Skeletal muscle tissue (tissue), 4 donors: ENCODE data around the gene C1orf50. TPM values are rescaled to one million over a fixed set of nuclear protein-coding genes. Genes with fewer than 3 reads are reported as not detected.

Experiments
- H3K27ac ChIP-seq: one replicate; pipeline ENCODE4 v1.7.0; 2013; ENCODE audit warnings: mild to moderate bottlenecking, low read depth, low read length, inconsistent platforms
- H3K27me3 ChIP-seq, 3 donors: one replicate each; pipeline ENCODE4 v1.7.0; 2013; ENCODE audit warnings: low read length in 3 of 3; ENCODE audit not compliant: control insufficient read depth in 3 of 3, insufficient read depth in 3 of 3
- H3K36me3 ChIP-seq, 3 donors: one replicate each; pipeline ENCODE4 v1.7.0; 2013; ENCODE audit warnings: low read length in 3 of 3; ENCODE audit not compliant: control insufficient read depth in 3 of 3, insufficient read depth in 3 of 3
- H3K4me1 ChIP-seq, 3 donors: one replicate each; pipeline ENCODE4 v1.7.0; 2013; ENCODE audit warnings: low read length in 3 of 3, mild to moderate bottlenecking in 3 of 3; ENCODE audit not compliant: control insufficient read depth in 3 of 3, insufficient read depth in 3 of 3
- H3K4me3 ChIP-seq, 3 donors: one replicate each; pipeline ENCODE4 v1.7.0; 2013; ENCODE audit warnings: low read length in 3 of 3
- H3K9ac ChIP-seq, 3 donors: one replicate each; pipeline ENCODE4 v1.7.0; 2013; ENCODE audit warnings: low read length in 3 of 3, mild to moderate bottlenecking in 3 of 3, moderate library complexity in 2 of 3, low read depth in 1 of 3
- H3K9me3 ChIP-seq, 3 donors: one replicate each; pipeline ENCODE4 v1.7.0; 2013; ENCODE audit warnings: low read length in 3 of 3; ENCODE audit not compliant: control insufficient read depth in 3 of 3
- total RNA-seq: library from RNA; depleted of rRNA; stranded (reverse); fragments of >200 nt; gene quantifications from one replicate; pipeline ENCODE4 v1.2.3, GENCODE V29; 2014
- donor health status: Osteomylitis.

Gene C1orf50
- total RNA-seq, 1 donor from 2014 or later, result 5.7 TPM

DNA sequence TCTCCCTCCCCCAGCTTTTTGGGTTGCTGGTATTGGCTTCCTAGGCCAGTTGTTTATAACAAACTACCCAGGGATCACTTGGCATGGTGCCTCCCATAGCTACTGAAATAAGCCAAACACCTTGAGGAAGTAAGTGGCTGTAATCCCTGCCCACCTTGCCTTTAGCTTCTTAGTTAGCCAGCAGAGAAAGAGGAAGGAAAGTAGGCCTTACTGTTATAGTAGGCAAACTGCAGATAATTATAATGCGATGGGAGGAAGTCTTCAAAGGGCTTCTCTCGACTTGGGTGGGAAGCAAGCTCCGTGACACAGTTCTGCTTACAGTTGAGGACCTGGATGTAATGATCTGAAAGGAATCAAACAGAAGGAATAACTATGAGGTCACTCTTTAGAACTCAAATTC is 8.4 kb upstream of the C1orf50 start:
- H3K27me3 ChIP-seq, result no peaks in the 10 kb centered on the region
- H3K27ac ChIP-seq, result no peak overlapping the region
- H3K9me3 ChIP-seq, result no peaks in the 10 kb centered on the region
- H3K4me3 ChIP-seq, result no peak overlapping the region
- peaks cover 36 to 58% (median 56%) of the 10 kb centered on the region in 3 donors for H3K36me3 ChIP-seq
- no peak overlapping the region for H3K9ac ChIP-seq
- H3K4me1 ChIP-seq, result no peaks in the 10 kb centered on the region

DNA sequence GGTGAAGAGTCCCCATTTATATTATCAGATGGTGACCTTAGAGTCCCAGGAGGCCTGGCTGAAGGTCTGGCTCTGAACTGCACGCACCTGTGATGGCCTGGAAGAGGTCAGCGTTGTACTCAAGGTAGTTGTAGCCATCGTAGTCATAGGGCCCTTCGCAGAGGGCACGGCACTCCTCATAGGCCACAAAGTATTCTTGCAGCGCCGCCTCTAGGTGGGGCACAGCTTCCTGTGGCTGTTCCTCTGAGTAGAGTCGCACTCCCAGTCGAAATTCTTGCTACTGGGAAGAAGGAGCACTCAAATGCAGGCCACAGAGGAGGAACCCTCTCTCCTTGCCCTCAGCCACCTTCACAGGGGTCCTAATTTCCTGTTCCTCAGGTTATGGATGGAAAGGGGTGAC is 7.9 kb upstream of the C1orf50 start:
- Histone ChIP-seq H3K36me3 (peaks cover 32 to 54% (median 52%) of the 10 kb centered on the region in 3 donors), H3K27ac (no peak overlapping the region), H3K4me1 (peaks cover 0 to under 1% (median 0%) of the 10 kb centered on the region in 3 donors), H3K4me3 (no peak overlapping the region), H3K27me3 (no peaks in the 10 kb centered on the region), H3K9me3 (no peaks in the 10 kb centered on the region), H3K9ac (no peak overlapping the region)

DNA sequence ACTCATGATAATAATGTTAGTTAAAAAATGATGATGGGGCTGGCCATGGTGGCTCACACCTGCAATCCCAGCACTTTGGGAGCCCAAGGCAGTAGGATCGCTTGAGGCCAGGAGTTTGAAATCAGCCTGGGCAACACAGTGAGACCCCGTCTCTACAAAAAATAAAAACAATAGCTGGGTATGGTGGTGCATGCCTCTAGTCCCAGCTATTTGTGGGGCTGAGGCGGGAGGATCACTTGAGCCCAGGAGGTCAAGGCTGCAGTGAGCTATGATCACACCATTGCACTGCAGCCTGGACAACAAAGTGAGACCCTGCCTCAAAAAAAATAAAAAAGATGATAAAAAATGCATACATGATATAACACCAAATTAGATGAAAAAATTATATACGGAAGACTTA is 5.5 kb upstream of the C1orf50 start:
- no peak overlapping the region for H3K4me3 ChIP-seq
- H3K9ac ChIP-seq, result no peak overlapping the region
- peaks cover 16 to 19% (median 18%) of the 10 kb centered on the region in 3 donors for H3K4me1 ChIP-seq
- no peak overlapping the region for H3K27ac ChIP-seq
- H3K9me3 ChIP-seq, result no peaks in the 10 kb centered on the region
- H3K36me3 ChIP-seq, result peaks cover 13 to 30% (median 27%) of the 10 kb centered on the region in 3 donors
- H3K27me3 ChIP-seq, result no peaks in the 10 kb centered on the region

DNA sequence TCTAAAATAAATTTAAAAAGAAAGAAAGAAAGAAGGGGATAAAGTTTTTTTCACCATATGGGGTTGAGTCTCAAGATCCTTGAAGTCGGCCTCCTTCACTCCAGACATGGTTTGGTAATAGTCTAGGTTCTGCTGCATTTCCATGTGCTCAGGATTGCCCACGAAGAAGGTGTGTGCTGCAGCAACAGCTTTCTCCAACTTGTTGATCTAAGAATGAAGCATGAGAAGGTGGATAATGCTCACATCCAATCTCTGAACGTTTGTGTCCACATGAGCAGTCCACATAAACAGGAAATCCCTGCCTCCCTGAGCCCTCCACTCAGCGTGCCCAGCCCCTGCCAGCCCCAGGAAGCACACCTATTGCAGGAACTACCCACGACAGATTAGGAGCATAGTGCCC is 4.8 kb upstream of the C1orf50 start:
- Histone ChIP-seq H3K36me3 (peaks cover 13 to 24% (median 20%) of the 10 kb centered on the region in 3 donors), H3K4me3 (no peak overlapping the region), H3K27ac (no peak overlapping the region), H3K9ac (no peak overlapping the region), H3K9me3 (no peaks in the 10 kb centered on the region), H3K27me3 (no peaks in the 10 kb centered on the region), H3K4me1 (peaks cover 16 to 21% (median 18%) of the 10 kb centered on the region in 3 donors)

DNA sequence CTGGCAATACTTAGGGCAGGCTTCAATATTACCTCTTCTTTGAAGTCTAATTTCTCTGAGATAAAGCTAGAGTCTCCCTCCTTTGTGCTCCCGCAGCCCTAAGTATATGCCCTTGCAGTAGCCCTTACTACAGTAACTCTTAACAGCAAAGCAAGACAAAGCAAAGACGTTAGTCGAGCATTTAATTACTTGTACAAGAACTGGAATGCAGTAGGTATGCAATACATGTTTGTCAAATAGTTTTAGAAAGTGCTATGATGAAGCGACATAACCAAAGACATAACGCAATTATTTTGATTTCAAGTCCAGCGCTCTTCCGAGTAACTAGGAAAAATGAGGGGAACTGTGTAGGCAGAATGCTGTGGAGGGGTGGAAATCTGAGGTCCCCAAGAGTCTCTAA is 1.8 kb upstream of the C1orf50 start:
- Histone ChIP-seq H3K27ac (peak overlapping the region; percentile 81), H3K9me3 (no peaks in the 10 kb centered on the region), H3K36me3 (peaks cover 0 to 3% (median 2%) of the 10 kb centered on the region in 3 donors), H3K9ac (peak overlapping the region; percentile 86 to 98 (median 92)), H3K4me3 (peak overlapping the region; percentile 94 to 98 (median 98)), H3K27me3 (no peaks in the 10 kb centered on the region), H3K4me1 (peaks cover 24 to 29% (median 26%) of the 10 kb centered on the region in 3 donors)

DNA sequence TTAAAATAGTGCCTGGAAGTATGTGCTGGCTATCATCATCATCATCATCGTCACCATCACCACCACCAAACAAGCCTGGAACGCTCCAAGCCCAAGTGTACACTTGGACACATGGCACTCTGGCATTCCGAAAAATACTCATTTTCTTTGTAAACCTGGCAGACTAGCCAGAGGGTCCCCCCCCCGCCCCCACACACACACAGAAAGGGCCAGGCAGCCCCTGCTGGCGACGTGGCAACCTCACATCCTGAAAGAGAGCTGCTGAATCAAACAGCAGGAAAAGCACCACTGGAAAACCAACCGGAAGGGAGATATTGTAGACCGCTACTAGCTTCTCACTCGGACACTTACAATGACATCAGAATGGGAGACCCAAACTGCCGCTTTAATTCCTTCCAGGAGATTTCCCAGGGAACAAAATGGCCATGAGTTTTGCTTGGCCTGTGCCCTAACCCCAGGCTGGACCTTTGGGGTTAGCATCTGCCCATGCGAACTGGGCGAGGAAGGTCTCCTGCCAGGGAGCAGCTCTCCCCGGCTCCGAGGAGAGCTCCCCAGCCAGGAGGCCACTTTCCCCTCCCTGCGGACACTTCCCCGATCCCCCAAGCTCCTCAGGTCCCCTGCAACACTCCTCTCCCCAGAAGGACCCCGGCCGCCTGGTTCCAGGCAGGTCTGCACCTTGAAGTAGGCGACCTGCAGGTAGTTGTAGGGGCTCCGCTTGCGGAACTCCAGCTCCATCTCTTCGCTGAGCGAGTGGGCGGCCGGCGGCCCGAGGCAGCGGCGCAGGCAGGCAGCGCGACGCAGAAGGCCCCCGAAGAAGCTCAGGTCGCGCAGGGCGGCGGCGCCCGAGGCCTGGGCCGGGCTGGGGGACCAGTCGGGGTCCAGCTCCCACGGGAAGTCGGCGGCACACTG is 963 bp upstream of the C1orf50 start:
- Histone ChIP-seq H3K36me3 (peaks cover 0 to 2% (median 2%) of the 10 kb centered on the region in 3 donors), H3K9me3 (no peaks in the 10 kb centered on the region), H3K9ac (peak overlapping the region; percentile 86 to 98 (median 92)), H3K4me1 (peaks cover 24 to 29% (median 26%) of the 10 kb centered on the region in 3 donors), H3K27ac (peak overlapping the region; percentile 81), H3K27me3 (no peaks in the 10 kb centered on the region), H3K4me3 (peak overlapping the region; percentile 94 to 98 (median 98))

DNA sequence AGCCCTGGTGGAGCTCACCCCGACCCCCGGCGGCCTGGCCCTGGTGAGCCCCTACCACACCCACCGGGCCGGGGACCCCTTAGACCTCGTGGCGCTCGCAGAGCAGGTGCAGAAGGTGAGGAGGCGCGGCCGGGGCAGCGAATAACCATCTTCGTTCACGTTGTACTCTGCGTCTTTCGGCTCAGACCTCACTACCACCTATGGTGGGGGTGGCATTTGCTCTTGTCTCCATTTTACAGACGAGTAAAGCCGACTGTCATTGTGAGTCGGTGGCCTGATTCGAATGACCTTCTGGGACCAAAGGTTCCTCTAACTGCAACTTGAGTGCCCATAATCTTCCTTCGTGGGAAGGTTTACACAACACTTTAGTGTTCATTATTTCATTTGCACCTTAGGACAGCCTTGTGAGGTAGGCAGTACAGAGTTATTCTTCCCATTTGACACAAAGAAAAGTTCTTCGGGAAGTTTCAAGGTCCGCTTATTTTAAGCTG is 506 bp downstream of the C1orf50 start:
- Histone ChIP-seq H3K4me1 (peaks cover 24 to 29% (median 26%) of the 10 kb centered on the region in 3 donors), H3K27ac (peak overlapping the region; percentile 94), H3K36me3 (no peaks in the 10 kb centered on the region), H3K9me3 (no peaks in the 10 kb centered on the region), H3K9ac (peak overlapping the region; percentile 86 to 99 (median 98)), H3K4me3 (peak overlapping the region; percentile 94 to 98 (median 95)), H3K27me3 (no peaks in the 10 kb centered on the region)

DNA sequence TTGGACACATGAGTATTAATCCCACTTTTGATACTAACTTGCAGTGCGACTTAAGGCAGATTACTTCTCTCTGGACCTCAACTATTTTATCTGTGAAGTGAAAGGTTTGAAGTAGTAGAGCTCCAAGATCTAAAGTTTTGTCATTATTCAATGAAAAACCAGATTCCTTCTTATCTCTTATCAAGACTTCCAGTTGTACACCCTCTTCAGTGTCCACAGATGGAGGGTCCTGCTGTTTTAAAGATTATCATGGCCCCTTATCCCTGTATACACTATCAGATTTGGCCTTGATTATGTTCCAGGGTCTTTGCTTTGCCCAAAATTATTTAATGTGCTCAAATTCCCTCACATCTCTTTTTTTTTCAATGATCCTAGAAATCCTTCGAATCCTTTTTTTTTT is 1.1 kb downstream of the C1orf50 start:
- peak overlapping the region; percentile 94 for H3K27ac ChIP-seq
- no peaks in the 10 kb centered on the region for H3K27me3 ChIP-seq
- H3K4me1 ChIP-seq, result peaks cover 24 to 29% (median 26%) of the 10 kb centered on the region in 3 donors
- no peaks in the 10 kb centered on the region for H3K36me3 ChIP-seq
- peak overlapping the region; percentile 86 to 99 (median 98) for H3K9ac ChIP-seq
- H3K4me3 ChIP-seq, result peak overlapping the region; percentile 94 to 98 (median 95)
- H3K9me3 ChIP-seq, result no peaks in the 10 kb centered on the region

DNA sequence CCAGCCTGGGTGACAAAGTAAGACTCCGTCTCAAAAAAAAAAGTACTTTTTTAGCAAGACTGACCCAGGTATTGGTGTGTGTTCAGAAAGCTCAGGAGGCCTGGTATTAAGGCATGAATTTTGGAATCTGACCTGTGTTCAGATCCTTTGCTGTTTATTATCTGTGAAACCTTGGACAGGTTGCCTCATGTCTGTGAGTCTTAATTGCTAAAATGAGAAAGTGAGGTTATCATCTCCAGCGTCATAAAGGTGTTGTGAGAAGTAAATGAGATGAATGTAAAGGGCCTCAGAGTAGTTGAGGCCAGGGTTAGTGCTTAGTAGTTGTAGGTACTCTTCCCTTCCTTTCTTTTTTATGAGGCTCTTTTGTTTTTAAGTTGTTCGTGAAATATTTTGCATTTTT is 2.8 kb downstream of the C1orf50 start:
- Histone ChIP-seq H3K9ac (no peak overlapping the region), H3K4me3 (no peak overlapping the region), H3K36me3 (peaks cover 6 to 8% (median 7%) of the 10 kb centered on the region in 3 donors), H3K9me3 (no peaks in the 10 kb centered on the region), H3K27ac (no peak overlapping the region), H3K4me1 (peaks cover 18 to 27% (median 20%) of the 10 kb centered on the region in 3 donors), H3K27me3 (no peaks in the 10 kb centered on the region)

DNA sequence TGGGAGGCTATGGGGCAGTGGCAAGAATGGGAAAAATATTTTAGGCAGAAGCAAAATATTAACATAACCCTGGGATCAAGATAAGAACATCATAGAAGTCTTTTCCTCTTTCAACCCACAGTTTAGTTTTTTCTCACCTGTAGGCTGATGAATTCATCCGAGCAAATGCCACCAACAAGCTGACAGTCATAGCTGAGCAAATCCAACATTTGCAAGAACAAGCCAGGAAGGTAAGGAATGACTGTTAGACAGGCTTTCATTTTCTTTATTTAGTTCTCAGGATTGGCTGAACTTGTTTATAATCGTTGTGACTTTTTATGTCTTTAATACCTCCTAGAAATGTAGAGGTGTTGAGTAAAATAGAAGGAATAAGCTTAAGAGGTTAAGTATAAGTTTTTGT is 6.4 kb downstream of the C1orf50 start:
- H3K27ac ChIP-seq, result no peak overlapping the region
- H3K9me3 ChIP-seq, result no peaks in the 10 kb centered on the region
- H3K4me1 ChIP-seq, result peaks cover 0 to 2% (median 0%) of the 10 kb centered on the region in 3 donors
- peaks cover 21 to 40% (median 36%) of the 10 kb centered on the region in 3 donors for H3K36me3 ChIP-seq
- no peak overlapping the region for H3K4me3 ChIP-seq
- H3K27me3 ChIP-seq, result no peaks in the 10 kb centered on the region
- H3K9ac ChIP-seq, result no peak overlapping the region
